Astrocyte (in vitro differentiated cells and primary cell): ENCODE data around the gene MTERF1.

ENCODE experiments used
- CTCF ChIP-seq: IDR thresholded peaks from 2 replicates; pipeline ENCODE4 v1.5.1; 2011; ENCODE audit warnings: low read depth, mild to moderate bottlenecking, inconsistent platforms, low read length, moderate library complexity; ENCODE audit not compliant: insufficient read depth
- EZH2 ChIP-seq: IDR thresholded peaks from 2 replicates; pipeline ENCODE4 v1.6.1; 2012; ENCODE audit warnings: mild to moderate bottlenecking, low read length, inconsistent platforms; ENCODE audit not compliant: insufficient read depth

- TF ChIP-seq CTCF (no peak), EZH2 (no peak)
Measured at GRCh38 chr7:91892099-91892705, 11.7 kb upstream of the MTERF1 start.
